Measurements from ENCODE around the gene FKBP11.
A peak's percentile ranks its signal among the peaks of the same experiment; 100 is the strongest.
"Not testable (repeated sequence)": the region's sequence is repeated elsewhere in the genome, so short reads cannot be mapped to it uniquely, and the experiment has no call there.

Gene FKBP11

DNA sequence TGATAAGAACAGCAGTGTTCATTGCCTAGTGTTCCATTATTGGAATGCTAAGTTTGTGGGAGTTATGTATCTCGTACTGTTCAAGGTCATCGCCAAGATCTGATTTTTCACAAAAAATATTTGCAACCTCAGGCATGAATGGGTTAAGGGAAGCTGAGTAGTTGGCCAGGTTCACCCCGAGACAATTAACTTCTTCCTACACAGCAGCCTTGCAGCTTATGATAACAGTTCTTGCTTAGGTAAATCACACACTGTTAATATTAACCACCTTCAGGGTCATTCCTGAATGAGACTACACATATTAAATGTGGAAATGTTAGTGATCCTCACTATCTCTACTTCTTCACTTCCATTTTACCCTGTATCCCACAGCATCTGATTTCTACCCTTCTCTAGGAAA lies 18.0 kb downstream of the FKBP11 start:
- DNase-seq (ENCODE audit: low read depth) = no peak

DNA sequence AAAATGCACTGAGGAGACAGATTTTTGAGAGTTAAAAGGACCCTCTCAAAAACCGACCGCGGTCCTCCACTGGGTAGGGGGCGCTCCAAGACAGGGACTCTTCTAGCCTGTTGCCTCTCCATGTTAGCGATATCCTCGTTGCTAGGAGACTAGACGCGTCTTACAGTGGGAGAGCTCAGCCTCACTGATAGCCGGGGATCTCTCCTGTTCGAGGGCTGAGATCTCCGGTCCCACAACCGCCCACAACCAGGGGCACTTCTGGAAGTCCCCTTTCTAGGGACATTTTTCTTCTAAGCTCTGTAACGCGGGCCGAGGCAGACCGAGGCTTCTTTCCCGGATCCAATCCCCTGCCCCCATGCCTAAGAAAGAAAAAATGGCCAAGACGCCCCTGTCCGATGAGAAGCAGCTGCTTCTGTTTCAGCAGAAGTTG lies 21.3 kb downstream of the FKBP11 start:
- peak; percentile 85 for DNase-seq (ENCODE audit: low read depth)

DNA sequence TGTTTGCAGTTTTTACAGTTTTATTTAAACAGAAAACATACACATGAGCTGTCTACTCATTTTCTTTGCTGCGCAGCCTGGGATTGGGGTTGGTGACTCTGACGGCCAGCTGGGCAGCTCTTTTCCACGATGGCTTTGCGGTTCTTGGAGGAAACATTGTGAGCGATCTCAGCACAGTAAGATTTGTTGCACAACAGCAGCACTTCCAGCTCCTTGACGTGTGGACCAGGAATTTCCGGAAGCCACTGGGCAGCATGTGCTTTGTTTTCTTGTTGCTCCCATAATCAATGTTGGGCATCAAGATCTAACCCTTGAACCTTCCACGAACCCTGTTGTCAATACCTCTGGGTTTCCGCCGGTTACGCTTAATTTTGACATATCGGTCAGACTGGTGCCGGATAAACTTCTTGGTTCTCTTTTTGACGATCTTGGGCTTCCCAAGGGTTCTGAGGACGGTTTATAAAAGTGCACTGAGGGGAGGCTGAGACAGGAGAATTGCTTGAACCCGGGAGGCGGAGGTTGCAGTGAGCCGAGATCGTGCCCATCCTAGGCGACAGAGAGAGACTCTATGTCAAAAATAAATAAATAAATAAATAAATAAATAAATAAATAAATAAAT lies 21.8 kb downstream of the FKBP11 start:
- peak; percentile 81 for DNase-seq (ENCODE audit: low read depth)

DNA sequence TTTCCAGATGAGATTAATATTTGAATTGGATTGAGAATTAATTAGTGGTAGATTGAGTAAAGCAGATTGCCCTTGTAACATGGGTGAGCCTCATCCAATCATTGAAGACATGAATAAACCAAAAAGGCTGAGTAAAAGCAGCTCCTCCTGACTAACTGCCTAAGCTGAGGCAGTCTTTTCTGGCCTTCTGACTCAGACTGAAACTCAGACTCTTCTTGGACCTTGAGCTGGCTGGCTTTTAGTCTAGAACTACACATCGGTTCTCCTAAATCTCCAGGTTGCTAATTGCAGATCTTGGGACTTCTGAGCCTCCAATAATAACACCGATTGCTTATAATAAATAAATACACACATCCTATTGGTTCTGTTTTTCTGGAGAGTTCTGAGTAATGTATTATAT lies 24.0 kb downstream of the FKBP11 start:
- peak; percentile 43 for DNase-seq (ENCODE audit: low read depth)

DNA sequence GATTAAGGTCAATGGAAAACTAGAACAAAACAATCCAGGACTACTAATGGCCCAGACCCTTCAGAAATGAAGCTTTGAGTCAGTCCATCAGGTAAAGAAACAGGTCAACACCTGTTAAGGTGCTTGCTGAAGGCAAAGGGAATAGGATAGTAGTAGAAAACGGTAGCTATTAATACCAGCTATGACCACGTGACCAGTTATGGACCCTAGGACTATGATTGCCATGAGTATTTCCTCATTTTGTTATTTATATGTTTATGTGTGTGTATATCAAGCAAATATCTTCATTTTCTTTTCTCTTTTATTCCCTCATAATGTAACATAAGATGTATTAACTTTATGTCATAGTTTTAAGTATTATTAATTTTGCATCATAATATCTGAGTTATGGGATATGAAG lies 25.6 kb downstream of the FKBP11 start:
- no peak for DNase-seq (ENCODE audit: low read depth)

DNA sequence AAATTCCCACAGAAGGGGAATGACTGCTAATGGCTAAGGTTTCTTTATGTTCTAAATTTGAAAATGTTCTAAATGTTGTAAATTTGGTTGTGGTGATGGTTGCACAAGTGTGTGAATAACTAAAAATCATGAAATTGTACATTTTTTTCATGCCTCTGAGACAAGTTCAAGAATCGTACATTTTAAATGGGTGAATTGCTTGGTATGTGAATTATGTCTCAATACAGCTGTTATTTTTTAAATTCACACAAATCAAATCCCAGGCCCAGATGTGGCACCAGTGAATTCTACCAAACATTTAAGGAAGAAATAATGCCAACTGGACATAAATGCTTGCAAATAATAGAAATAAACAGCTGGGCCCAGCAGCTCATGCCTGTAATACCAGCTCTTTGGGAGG lies 31.0 kb downstream of the FKBP11 start:
- DNase-seq (ENCODE audit: low read depth) = no peak

DNA sequence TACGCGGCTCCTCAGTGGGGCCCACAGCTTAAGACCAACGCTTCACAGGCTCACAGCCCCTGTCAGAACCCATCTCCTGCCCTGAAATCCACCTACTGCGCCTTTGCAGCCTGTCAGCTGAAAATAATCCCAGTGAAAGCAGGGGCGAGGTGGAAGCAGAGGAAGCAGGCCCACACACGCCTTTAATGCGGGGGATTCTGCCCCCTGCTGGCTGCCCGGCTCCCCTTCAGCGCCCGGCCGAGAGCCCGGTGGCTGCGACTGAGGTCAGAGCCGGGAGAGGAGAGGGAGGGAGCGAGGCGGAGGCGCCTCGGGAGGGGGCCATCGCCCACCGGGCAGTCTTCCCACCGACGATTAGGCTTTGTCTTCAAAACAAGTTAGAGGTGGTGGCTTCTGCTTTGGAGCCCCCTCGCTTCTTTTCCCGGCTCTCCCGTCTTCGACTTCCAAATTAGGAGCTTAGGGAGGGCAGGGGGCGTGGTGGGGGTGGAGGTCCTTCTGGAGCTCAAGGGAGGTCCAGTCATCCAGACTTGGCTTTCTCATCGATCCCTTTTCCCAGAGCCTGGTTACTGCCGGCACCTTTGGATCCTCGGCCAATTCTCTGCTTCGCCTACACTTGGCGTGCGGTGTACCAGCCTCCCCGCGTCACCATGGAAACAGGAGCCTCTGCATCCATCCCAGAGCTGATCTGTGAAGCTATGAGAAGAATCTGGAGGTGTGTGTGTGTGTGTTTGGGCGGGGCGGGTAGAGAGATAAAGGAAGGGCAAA lies 34.5 kb downstream of the FKBP11 start:
- peak; percentile 61 for DNase-seq (ENCODE audit: low read depth)

DNA sequence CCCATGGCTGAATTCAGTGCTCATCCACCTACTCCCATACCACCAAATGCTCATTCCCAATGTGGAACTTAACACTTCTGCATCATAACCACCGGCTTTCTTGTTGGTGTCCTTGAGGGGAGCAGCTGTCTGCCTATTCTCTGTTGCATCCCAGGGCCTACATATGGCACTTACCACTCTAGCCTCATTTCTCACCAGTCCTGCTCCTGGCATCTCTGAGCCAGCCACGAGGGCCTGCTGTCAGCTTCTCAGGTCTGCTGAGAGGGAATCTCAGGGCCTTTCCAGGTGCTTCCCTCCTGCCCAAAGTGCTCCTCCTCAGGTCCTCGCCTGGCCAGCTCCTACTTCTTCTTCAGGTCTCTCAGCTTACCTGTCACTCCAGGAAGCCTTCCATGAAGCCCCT lies 35.6 kb downstream of the FKBP11 start:
- no peak for DNase-seq (ENCODE audit: low read depth)

DNA sequence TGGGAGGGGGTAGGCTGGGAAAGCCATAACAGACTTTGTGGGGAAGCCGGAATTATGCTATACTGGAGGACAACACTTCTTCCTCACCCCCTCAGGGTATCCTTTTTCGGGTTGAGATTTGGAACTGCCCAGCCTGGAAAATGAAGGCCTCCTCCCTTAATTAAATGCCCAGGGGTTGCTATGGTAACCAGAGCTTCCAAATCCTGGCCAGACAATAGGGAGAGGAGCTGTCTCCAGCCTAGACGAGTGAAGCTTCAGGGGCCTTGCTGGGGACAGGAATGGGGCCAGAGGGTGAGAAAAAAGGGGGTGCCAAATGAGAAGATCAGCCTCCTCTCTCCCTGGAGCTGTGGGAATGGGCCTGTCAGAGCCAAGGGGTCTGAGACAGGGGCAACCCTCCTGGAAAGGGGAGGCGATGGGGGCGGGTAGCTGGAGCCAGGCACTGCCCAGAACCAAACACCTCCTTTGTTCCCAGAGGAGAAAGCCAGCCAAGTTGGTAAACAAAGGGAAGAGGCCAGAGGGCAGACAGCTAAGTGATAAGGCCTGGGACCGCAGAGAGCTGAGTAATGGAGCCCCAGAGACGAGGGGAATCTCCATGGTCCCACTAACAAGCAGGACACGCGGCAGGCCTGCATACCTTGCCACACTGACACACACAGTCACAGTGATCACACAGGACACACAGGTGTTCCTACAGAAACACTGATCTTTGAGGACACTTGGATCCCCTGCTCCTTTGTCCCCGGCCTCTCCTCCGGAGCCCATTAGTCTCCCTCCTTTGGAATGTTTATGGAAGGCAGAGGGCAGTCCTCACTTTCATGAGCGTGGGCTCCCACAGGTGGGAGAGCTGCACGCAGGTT lies 41.8 kb downstream of the FKBP11 start:
- DNase-seq (ENCODE audit: low read depth) = peak; percentile 83

DNA sequence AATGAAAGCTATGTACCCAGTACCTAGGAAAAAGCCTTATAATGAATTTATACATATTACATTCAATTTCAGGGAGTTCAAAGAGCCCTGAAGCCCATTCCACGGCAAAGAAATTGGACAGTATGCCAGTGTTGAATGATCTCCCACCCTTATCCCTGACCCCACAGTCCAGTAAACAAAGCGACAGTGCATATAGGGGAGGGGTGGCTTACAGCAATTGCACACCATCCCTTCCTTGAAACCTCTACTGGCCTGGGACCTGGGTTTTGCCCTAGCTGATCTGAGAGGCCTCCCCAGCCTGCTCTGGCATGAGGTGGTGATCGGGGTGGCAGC lies 42.4 kb downstream of the FKBP11 start:
- no peak for DNase-seq (ENCODE audit: low read depth)

DNA sequence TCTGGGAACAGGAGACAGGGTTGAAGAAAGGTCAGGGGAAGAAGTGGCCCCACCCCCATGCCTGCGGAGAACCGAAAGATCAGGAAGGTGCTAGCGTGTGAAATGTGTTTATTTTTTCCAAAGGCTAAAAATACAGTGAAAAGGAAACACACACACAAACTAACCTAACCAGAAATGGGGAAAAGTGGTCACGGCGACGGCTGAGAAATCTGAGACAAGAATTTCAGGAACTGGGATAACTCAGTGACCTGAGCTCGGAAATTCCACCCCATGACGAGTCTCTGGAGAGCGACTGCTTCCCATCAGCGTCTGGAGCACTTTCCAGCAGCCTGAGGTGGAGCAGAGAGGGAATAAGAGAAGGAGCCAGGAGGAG lies 43.0 kb downstream of the FKBP11 start:
- peak; percentile 71 for DNase-seq (ENCODE audit: low read depth)

DNA sequence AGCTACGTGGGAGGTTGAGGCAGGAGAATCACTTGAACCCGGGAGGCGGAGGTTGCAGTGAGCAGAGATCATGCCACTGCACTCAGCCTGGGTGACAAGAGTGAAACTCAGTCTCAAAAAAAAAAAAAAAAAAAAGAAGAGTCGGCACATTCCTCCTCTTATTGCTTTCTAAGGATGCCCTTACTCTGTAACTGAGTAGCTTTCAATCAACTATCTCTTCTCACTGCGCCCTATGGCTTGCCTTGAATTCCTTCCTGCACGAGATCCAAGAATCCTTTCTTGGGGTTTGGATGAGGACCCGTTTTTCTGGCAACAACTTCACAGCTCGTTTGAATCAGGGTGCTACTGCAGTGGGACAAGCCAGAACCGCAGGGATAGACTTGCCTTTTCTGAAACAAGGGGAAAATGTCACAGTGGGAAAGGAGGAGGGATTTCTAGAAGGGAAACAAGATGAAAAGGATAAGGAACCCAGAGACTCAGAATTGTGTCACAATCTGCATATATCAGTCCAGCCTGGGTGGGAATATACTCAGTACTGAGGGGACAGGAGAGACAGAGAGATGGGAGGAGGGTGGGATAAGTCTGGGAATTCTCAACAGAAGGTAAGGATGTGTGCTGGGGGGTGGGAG lies 43.5 kb downstream of the FKBP11 start:
- peak; percentile 36 for DNase-seq (ENCODE audit: low read depth)

DNA sequence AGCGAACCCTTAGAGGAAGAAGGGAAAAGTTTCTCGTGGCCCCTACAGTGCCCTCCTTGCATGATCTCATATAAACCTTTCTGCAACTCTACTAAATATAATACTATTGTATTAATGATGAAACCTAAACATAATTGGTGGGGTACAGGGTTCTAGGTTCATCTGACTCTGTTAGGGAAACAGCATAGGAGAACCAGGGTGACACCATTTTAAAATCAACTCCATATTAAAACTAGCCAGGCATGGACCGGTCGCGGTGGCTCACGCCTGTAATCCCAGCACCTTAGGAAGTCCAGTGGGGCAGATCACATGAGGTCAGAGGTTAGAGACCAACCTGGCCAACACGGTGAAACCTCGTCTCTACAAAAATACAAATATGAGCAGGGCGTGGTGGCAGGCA lies 44.6 kb downstream of the FKBP11 start:
- no peak for DNase-seq (ENCODE audit: low read depth)

DNA sequence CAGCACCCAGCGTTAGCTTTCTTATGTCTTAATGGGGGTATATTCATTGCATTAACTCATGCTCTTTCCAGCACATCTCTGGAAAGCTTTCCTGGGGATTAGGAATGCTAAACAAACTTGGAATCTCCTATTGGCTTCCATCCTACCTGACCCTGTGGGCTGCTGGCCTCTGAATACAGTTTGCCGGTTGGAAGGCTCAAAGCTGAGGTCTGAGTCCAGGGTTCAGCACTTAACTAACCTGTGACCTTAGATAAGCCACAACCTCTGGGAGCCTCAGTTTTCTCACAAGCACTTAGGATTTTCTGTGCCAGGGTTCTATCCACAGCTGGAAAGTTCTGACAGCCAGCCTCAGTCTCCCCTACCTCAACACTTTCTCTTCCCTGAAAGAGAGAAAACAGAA lies 46.7 kb downstream of the FKBP11 start:
- no peak for DNase-seq (ENCODE audit: low read depth)

DNA sequence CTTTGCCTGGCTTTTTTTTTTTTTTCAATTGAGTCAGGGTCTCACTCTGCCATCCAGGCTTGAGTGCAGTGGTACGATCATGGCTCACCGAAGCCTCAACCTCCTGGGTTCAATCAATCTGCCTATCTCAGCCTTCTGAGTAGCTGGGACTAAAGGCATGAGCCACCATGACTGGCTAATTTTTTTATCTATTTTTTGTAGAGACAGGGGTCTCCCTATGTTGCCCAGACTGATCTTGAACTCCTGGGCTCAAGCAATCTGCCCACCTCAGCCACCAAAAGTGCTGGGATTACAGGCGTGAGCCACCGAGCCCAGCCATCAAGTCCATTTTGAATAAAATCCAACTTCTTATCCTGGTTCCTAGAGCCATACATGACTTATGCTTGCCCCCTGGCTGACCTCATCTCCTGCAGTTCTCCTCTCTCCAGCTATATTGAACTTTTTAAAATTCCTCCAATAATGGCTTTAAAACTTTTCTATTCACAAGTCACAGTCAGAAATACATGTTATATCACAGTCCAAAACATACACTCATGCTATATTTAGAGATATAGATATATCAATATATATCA lies 49.3 kb downstream of the FKBP11 start:
- peak; percentile 54 for DNase-seq (ENCODE audit: low read depth)

DNA sequence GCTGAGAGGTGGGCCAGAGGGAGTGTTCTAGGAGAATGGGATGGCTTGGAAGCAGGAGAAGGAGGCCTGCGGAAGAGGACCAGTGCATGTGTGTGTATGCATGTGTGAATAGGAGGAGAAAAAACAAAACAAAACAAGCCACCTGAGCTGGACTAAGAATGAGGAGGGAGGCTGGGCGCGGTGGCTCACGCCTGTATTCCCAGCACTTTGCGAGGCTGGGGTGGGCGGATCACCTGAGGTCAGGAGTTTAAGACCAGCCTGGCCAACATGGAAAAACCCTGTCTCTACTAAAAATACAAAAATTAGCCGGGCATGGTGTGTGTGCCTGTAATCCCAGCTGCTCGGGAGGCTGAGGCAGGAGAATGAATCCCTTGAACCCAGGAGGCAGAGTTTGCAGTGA lies 51.8 kb downstream of the FKBP11 start:
- not testable (repeated sequence) for DNase-seq (ENCODE audit: low read depth)

DNA sequence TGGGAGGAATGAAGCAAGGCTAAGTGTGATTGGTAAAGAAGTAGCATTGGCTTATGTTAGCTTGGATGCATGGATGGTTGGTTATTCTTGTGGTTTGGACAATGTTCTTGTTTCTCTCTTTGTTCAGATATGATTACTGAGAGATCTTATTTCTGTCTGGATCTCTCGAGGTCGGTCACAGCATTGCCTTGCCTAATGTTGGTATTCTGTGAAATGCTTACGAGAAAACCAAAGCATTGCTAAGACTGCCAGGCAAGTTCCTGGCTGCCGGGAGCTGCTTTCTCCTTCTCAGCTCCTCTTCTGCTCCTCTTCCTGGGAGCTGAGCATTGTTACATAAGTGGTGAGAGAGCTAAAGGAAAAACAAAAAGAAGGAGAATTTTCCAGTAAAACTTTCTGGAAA lies 52.2 kb downstream of the FKBP11 start:
- DNase-seq (ENCODE audit: low read depth) = peak; percentile 67

All from amniotic epithelial cell (primary cell).